Hepatocyte (in vitro differentiated cells): ENCODE results near the gene PNPLA1. TPM values are rescaled to one million over a fixed set of nuclear protein-coding genes. Genes with fewer than 3 reads are reported as not detected.

Experiments
- DNase-seq: peaks from one replicate; pipeline ENCODE4 v3.0.0-alpha.2; 2016; ENCODE audit warnings: low spot score
- H2AFZ ChIP-seq: fragments of 200-600 bp; sonication (generic); 2 replicates; pipeline ENCODE4 v1.6.0; 2016; ENCODE audit warnings: antibody characterized with exemption, mild to moderate bottlenecking
- H3K27ac ChIP-seq: fragments of 200-600 bp; sonication (generic); 2 replicates; pipeline ENCODE4 v1.5.1; 2016; ENCODE audit warnings: mild to moderate bottlenecking
- H3K27me3 ChIP-seq: fragments of 200-600 bp; sonication (generic); 2 replicates; pipeline ENCODE4 v1.6.1; 2016
- H3K36me3 ChIP-seq: fragments of 200-600 bp; sonication (generic); replicated peaks from 2 replicates; pipeline ENCODE4 v1.5.1; 2016; ENCODE audit warnings: low read depth; ENCODE audit not compliant: insufficient read depth
- H3K4me1 ChIP-seq: fragments of 200-600 bp; sonication (generic); 2 replicates; pipeline ENCODE4 v1.5.1; 2016; ENCODE audit warnings: mild to moderate bottlenecking, moderate library complexity; ENCODE audit not compliant: insufficient read depth
- H3K4me2 ChIP-seq: fragments of 200-600 bp; sonication (generic); 2 replicates; pipeline ENCODE4 v1.6.0; 2016
- H3K4me3 ChIP-seq: fragments of 200-600 bp; sonication (generic); 2 replicates; pipeline ENCODE4 v1.5.1; 2016; ENCODE audit warnings: mild to moderate bottlenecking
- H3K79me2 ChIP-seq: fragments of 200-600 bp; sonication (generic); 2 replicates; pipeline ENCODE4 v1.6.0; 2017; ENCODE audit warnings: mild to moderate bottlenecking
- H3K9me2 ChIP-seq: fragments of 200-600 bp; sonication (generic); replicated peaks from 2 replicates; pipeline ENCODE4 v1.6.0; 2017; ENCODE audit warnings: mild to moderate bottlenecking; ENCODE audit not compliant: insufficient read depth
- H3K9me3 ChIP-seq: fragments of 200-600 bp; sonication (generic); 2 replicates; pipeline ENCODE4 v1.5.1; 2016; ENCODE audit warnings: low read depth, mild to moderate bottlenecking
- H4K20me1 ChIP-seq: fragments of 200-600 bp; sonication (generic); 2 replicates; pipeline ENCODE4 v1.6.0; 2016; ENCODE audit warnings: mild to moderate bottlenecking; ENCODE audit not compliant: insufficient read depth, poor library complexity, severe bottlenecking
- CTCF ChIP-seq: fragments of 200-600 bp; sonication (generic); IDR thresholded peaks from 2 replicates; pipeline ENCODE4 v1.5.1; 2016; ENCODE audit warnings: antibody characterized with exemption, mild to moderate bottlenecking; ENCODE audit not compliant: poor library complexity
- EZH2 ChIP-seq: fragments of 200-600 bp; sonication (generic); IDR thresholded peaks from 2 replicates; pipeline ENCODE4 v1.6.1; 2016; ENCODE audit warnings: antibody characterized with exemption, mild to moderate bottlenecking, borderline replicate concordance
- EZH2phosphoT487 ChIP-seq: fragments of 200-600 bp; sonication (generic); IDR thresholded peaks from one replicate; pipeline ENCODE4 v1.6.1; 2018; ENCODE audit warnings: antibody characterized with exemption, mild to moderate bottlenecking, low read depth, moderate library complexity; ENCODE audit not compliant: unreplicated experiment, severe bottlenecking
- WGBS: methylation state at CpG from one replicate; pipeline ENCODE4 v1.1.6; 2016; ENCODE audit warnings: low lambda C conversion rate; ENCODE audit errors: missing lambda C conversion rate; 5-methylcytosine and 5-hydroxymethylcytosine counted together
- polyA plus RNA-seq: library from polyadenylated mRNA; unstranded; fragments of >200 nt; fragmentation: Nextera tagmentation; extraction: Ambion mirVana; gene quantifications from 2 replicates; pipeline ENCODE4 v1.2.1, GENCODE V29; 2016
- total RNA-seq: library from RNA; depleted of rRNA; stranded (reverse); fragments of >200 nt; gene quantifications from 2 replicates; pipeline ENCODE4 v1.2.3, GENCODE V29; 2014

Gene PNPLA1
- total and polyA plus RNA-seq, 2 experiments from 2014 or later, result 0.48 to 0.57 TPM

DNA sequence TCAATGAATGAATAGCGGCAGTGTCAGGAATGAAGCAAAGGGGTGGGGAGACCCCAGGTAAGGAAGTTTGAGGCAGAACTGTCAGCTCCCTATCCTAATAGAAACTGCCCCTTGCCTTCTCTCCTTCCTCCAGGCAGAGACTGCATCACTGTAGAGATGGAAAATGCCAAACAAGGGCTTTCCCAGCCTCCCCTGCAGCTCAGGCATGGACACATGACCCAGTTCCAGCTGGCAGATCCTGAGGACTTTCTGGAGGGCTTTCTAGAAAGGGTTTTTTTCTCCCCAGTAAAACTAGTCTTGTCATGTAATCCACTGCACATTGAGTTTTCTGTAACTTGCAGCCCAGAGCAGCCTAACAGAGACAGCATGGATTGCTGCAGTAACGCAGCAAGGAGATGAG is 17.9 kb upstream of the PNPLA1 start:
- Histone ChIP-seq H3K9me2 (no peaks in the 10 kb centered on the region), H4K20me1 (no peaks in the 10 kb centered on the region), H3K9me3 (no peaks in the 10 kb centered on the region), H3K4me2 (no peak overlapping the region), H3K4me3 (no peak overlapping the region), H3K27me3 (no peaks in the 10 kb centered on the region), H3K27ac (no peak overlapping the region), H2AFZ (no peak overlapping the region), H3K79me2 (no peaks in the 10 kb centered on the region), H3K4me1 (peaks cover 9% of the 10 kb centered on the region), H3K36me3 (no peaks in the 10 kb centered on the region)
- no peak for DNase-seq
- 89% methylated on average over 2 of the region's 2 CpGs for WGBS
- no peak for TF ChIP-seq EZH2phosphoT487
- TF ChIP-seq EZH2, result no peak

DNA sequence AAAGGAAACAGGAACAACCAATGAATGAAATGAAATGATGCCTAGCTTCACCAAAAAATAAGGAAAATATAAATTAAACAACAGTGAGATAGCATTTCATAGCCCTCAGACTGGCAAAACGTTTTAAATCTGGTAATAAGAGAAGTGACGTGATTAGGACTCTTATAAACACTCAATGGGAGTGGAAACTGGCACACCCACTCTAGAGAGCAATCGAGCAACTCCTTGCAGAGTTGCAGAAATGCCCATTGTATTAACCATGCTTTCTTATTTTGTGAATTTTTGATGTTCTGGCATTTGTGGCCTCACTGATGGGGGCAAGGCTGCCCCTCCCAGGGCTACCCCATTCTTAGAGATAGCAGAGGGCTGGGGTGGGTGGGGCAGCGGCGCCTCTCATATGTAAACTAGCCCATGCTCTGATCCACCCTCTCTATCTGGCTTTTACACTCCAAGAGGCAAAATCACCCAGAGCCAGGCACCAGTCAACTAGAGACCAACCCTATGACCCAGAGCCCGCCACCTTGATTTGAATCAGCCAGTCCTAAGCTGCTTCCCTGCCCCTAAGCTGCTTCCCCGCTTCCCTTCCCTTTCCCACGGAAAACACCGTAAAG is 6.4 kb upstream of the PNPLA1 start:
- Histone ChIP-seq H3K4me1 (no peaks in the 10 kb centered on the region), H3K4me3 (no peak overlapping the region), H3K9me2 (no peaks in the 10 kb centered on the region), H3K36me3 (no peaks in the 10 kb centered on the region), H3K27ac (no peak overlapping the region), H3K27me3 (no peaks in the 10 kb centered on the region), H3K9me3 (no peaks in the 10 kb centered on the region), H3K4me2 (no peak overlapping the region), H4K20me1 (no peaks in the 10 kb centered on the region), H3K79me2 (no peaks in the 10 kb centered on the region), H2AFZ (no peak overlapping the region)
- 81% methylated on average over 9 of the region's 9 CpGs for WGBS
- TF ChIP-seq EZH2, result no peak
- no peak for TF ChIP-seq CTCF
- TF ChIP-seq EZH2phosphoT487, result no peak
- no peak for DNase-seq

DNA sequence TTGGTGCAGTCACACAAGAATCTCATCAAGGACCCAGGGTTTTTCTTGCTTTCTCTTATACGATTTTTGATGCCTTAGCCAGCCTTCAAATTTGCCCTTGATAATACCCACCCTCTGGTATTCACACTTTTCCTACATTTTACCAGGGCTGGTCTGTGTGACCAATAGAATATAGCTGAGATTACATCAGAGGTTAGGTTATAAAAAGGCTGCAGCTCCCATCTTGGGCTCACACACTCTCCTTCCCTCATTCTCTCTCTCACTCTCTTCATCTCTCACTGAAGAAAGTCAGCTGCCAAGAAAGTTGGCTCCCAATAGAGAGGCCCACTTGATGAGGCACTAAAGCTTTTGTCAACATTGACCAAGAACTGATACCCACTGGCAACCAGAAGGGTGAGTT is 4.1 kb upstream of the PNPLA1 start:
- H3K79me2 ChIP-seq, result no peaks in the 10 kb centered on the region
- H3K27ac ChIP-seq, result no peak overlapping the region
- H3K4me1 ChIP-seq, result no peaks in the 10 kb centered on the region
- TF ChIP-seq EZH2phosphoT487 (no peak), CTCF (no peak), EZH2 (no peak)
- no peaks in the 10 kb centered on the region for H4K20me1 ChIP-seq
- H3K4me2 ChIP-seq, result no peak overlapping the region
- H3K9me3 ChIP-seq, result no peaks in the 10 kb centered on the region
- H2AFZ ChIP-seq, result no peak overlapping the region
- 88% methylated on average over 1 of the region's 1 CpG for WGBS
- no peak for DNase-seq
- H3K27me3 ChIP-seq, result no peaks in the 10 kb centered on the region
- H3K9me2 ChIP-seq, result no peaks in the 10 kb centered on the region
- no peak overlapping the region for H3K4me3 ChIP-seq
- H3K36me3 ChIP-seq, result no peaks in the 10 kb centered on the region

- H3K79me2 ChIP-seq, result no peaks in the 10 kb centered on the region
- 90% methylated on average over 13 of the region's 13 CpGs for WGBS
- H3K27ac ChIP-seq, result no peak overlapping the region
- H3K9me2 ChIP-seq, result no peaks in the 10 kb centered on the region
- H2AFZ ChIP-seq, result no peak overlapping the region
- no peak for DNase-seq
- no peaks in the 10 kb centered on the region for H3K36me3 ChIP-seq
- no peak overlapping the region for H3K4me2 ChIP-seq
- H3K27me3 ChIP-seq, result no peaks in the 10 kb centered on the region
- H3K4me3 ChIP-seq, result no peak overlapping the region
- H4K20me1 ChIP-seq, result no peaks in the 10 kb centered on the region
- TF ChIP-seq EZH2 (no peak), CTCF (no peak), EZH2phosphoT487 (no peak)
- H3K9me3 ChIP-seq, result no peaks in the 10 kb centered on the region
- no peaks in the 10 kb centered on the region for H3K4me1 ChIP-seq
These were observed 2.8 kb upstream of the PNPLA1 start for GRCh38 chr6:36266913-36267644.
